ENCODE data around the gene TMEM121B. TPM values are rescaled to one million over a fixed set of nuclear protein-coding genes. Genes with fewer than 3 reads are reported as not detected.

Gene TMEM121B
- total RNA-seq, 1 experiment from 2014 or later, result not detected

DNA sequence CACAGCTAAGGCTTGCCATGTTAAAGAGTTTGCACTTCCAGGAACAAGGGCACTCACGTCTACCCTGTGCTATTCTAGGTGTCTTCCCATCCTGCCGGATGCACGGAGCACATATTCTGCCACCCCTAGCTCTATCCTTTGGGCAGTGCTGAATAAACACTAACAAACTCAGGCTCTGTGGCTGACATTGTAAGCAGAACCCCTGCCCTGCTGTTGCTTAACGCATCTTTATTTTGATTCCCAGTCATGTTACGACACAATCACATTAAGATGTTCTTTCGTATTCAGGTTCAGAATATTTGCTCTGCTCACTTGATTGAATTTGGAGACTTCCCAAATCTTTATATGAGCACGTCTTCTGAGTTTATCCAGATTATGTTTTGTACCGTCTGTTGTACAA, 41.6 kb upstream of the TMEM121B start:
- TF ChIP-seq CTCF (IDR thresholded peaks at IDR 0.05; ENCODE audit: unreplicated experiment), result no peak
- no peaks in the 10 kb centered on the region for H3K36me3 Mint-ChIP-seq (ENCODE audit: insufficient read depth, unreplicated experiment)
- no peak overlapping the region for H3K27ac Mint-ChIP-seq (ENCODE audit: low read depth, unreplicated experiment)
- ChIA-PET CTCF (interaction anchor here (1.4 to 6.6 kb wide), 2 partner anchors 9 to 339 kb away, joined by 5 to 74 read pairs; no protein-coding TSS in a partner anchor), POLR2A (interaction anchor here (1.0 kb wide), 1 partner anchor 88 kb away, joined by 3 read pairs; no protein-coding TSS in a partner anchor)
- no peak for DNase-seq (ENCODE audit: unreplicated experiment)
- BruUV-seq (replicated peaks), result no TSS peak
- H3K27me3 Mint-ChIP-seq (ENCODE audit: insufficient read depth, unreplicated experiment), result no peaks in the 10 kb centered on the region
- no peaks in the 10 kb centered on the region for H3K4me1 Mint-ChIP-seq (ENCODE audit: insufficient read depth, unreplicated experiment)
- H3K4me3 Mint-ChIP-seq (ENCODE audit: unreplicated experiment), result no peak overlapping the region
- intact Hi-C loops (cut with micrococcal nuclease), result no loop called here
- no peaks in the 10 kb centered on the region for H3K9me3 Mint-ChIP-seq (ENCODE audit: unreplicated experiment)

GRCh38 chr22:17161991-17162390, 40.8 kb upstream of the TMEM121B start:
- no TSS peak for BruUV-seq (replicated peaks)
- H3K4me3 Mint-ChIP-seq (ENCODE audit: unreplicated experiment), result no peak overlapping the region
- H3K4me1 Mint-ChIP-seq (ENCODE audit: insufficient read depth, unreplicated experiment), result no peaks in the 10 kb centered on the region
- TF ChIP-seq CTCF (IDR thresholded peaks at IDR 0.05; ENCODE audit: unreplicated experiment), result no peak
- no peak overlapping the region for H3K27ac Mint-ChIP-seq (ENCODE audit: low read depth, unreplicated experiment)
- ChIA-PET POLR2A (interaction anchor here (0.6 to 1.0 kb wide), 2 partner anchors 11 to 87 kb away, joined by 3 read pairs; no protein-coding TSS in a partner anchor), CTCF (interaction anchor here (0.6 to 6.6 kb wide), 4 partner anchors 10 to 89 kb away, joined by 3 to 74 read pairs (median 4); no protein-coding TSS in a partner anchor)
- H3K27me3 Mint-ChIP-seq (ENCODE audit: insufficient read depth, unreplicated experiment), result no peaks in the 10 kb centered on the region
- H3K9me3 Mint-ChIP-seq (ENCODE audit: unreplicated experiment), result no peaks in the 10 kb centered on the region
- DNase-seq (ENCODE audit: unreplicated experiment), result no peak
- H3K36me3 Mint-ChIP-seq (ENCODE audit: insufficient read depth, unreplicated experiment), result no peaks in the 10 kb centered on the region
- intact Hi-C loops (cut with micrococcal nuclease), result no loop called here

- CTCF ChIA-PET, result interaction anchor here (0.7 to 6.6 kb wide), 6 partner anchors 9 to 606 kb away, joined by 3 to 74 read pairs (median 5); no protein-coding TSS in a partner anchor
- no TSS peak for BruUV-seq (replicated peaks)
- DNase-seq (ENCODE audit: unreplicated experiment), result peak; percentile 62
- peak overlapping the region; percentile 86 for H3K4me3 Mint-ChIP-seq (ENCODE audit: unreplicated experiment)
- no peaks in the 10 kb centered on the region for H3K9me3 Mint-ChIP-seq (ENCODE audit: unreplicated experiment)
- intact Hi-C loops (cut with micrococcal nuclease), result loop anchor here (1.0 to 2.0 kb wide), 3 partner anchors 12 to 85 kb away; partner anchors contain the start of gene IL17RA
- H3K27ac Mint-ChIP-seq (ENCODE audit: low read depth, unreplicated experiment), result peak overlapping the region; percentile 75
- H3K4me1 Mint-ChIP-seq (ENCODE audit: insufficient read depth, unreplicated experiment), result peaks cover 13% of the 10 kb centered on the region
- H3K36me3 Mint-ChIP-seq (ENCODE audit: insufficient read depth, unreplicated experiment), result peaks cover 6% of the 10 kb centered on the region
- no peak for TF ChIP-seq CTCF (IDR thresholded peaks at IDR 0.05; ENCODE audit: unreplicated experiment)
- POLR2A ChIA-PET, result interaction anchor here (0.7 to 4.4 kb wide), 10 partner anchors 9 to 342 kb away, joined by 3 to 51 read pairs (median 3); no protein-coding TSS in a partner anchor
- H3K27me3 Mint-ChIP-seq (ENCODE audit: insufficient read depth, unreplicated experiment), result no peaks in the 10 kb centered on the region
Measured at GRCh38 chr22:17159504-17159951, 38.4 kb upstream of the TMEM121B start.

GRCh38 chr22:17158568-17159503, 37.7 kb upstream of the TMEM121B start, which contains the start of gene HDHD5:
HDHD5 (minus strand) TSS chr22:17159277; CDS start chr22:17159251, 26 bp downstream.
- peak within 1 kb of the TSS; percentile 75 for H3K27ac Mint-ChIP-seq (ENCODE audit: low read depth, unreplicated experiment)
- no peaks in the 10 kb centered on the region for H3K27me3 Mint-ChIP-seq (ENCODE audit: insufficient read depth, unreplicated experiment)
- H3K36me3 Mint-ChIP-seq (ENCODE audit: insufficient read depth, unreplicated experiment), result peaks cover 6% of the 10 kb centered on the region
- peaks cover 13% of the 10 kb centered on the region for H3K4me1 Mint-ChIP-seq (ENCODE audit: insufficient read depth, unreplicated experiment)
- DNase-seq (ENCODE audit: unreplicated experiment), result peak; percentile 83
- TF ChIP-seq CTCF (IDR thresholded peaks at IDR 0.05; ENCODE audit: unreplicated experiment), result no peak
- no peaks in the 10 kb centered on the region for H3K9me3 Mint-ChIP-seq (ENCODE audit: unreplicated experiment)
- BruUV-seq (replicated peaks), result no TSS peak
- ChIA-PET CTCF (interaction anchor here (0.7 to 6.6 kb wide), 8 partner anchors 10 to 607 kb away, joined by 3 to 74 read pairs (median 6); no protein-coding TSS in a partner anchor), POLR2A (interaction anchor here (0.7 to 4.4 kb wide), 13 partner anchors 8 to 480 kb away, joined by 3 to 51 read pairs (median 3); no protein-coding TSS in a partner anchor)
- peak within 1 kb of the TSS; percentile 86 for H3K4me3 Mint-ChIP-seq (ENCODE audit: unreplicated experiment)
- intact Hi-C loops (cut with micrococcal nuclease), result loop anchor here (1.0 to 2.0 kb wide), 3 partner anchors 12 to 84 kb away; partner anchors contain the start of gene IL17RA

Data from MCF 10A (cell line).